ENCODE results near the gene ATP8B3. TPM values are rescaled to one million over a fixed set of nuclear protein-coding genes. Genes with fewer than 3 reads are reported as not detected.

ATP8B3 gene
- total RNA-seq, 1 donor from 2014 or later = 5.2 TPM

DNA sequence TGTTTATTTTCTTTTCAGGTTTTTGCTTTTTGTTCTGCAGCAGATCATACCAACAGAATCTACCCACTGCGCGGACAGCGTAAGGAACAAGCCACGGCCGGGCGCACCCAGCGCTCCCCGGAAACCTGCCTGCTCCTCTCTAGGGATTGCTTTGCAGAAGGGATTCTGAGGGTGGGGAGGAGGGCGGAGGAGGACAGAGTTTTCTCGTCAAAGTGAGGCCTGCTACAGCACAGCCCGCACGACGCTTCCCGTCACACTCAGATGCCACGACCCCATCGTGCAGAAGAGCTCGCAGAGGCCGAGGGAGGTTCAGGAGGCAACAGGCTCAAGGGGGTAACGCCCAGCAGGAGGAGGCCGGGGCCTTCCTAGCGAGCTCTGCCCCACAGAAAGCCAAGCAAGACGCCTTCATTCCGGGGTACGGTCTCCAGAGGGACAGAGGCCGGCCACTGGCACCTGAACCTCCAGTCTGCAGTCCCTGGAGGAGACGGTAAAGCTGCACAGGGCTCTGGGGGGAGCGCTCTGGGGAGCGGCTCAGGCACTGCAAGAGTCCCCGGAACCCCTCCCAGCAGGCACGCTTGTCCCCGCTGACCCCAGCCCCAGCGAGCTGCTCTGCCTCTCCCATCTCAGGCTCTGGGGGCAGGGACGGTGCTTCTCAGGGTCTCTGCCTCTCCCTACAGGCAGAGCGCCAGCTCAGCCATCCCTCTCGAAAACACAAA, 29.3 kb upstream of the ATP8B3 start:
- Mint-ChIP-seq H3K36me3 (ENCODE audit: unreplicated experiment) (peaks cover 3% of the 10 kb centered on the region), H3K4me3 (ENCODE audit: unreplicated experiment) (no peak overlapping the region), H3K27ac (ENCODE audit: unreplicated experiment) (peak overlapping the region; percentile 56), H3K9me3 (ENCODE audit: unreplicated experiment) (no peaks in the 10 kb centered on the region), H3K4me1 (ENCODE audit: unreplicated experiment) (peaks cover 45% of the 10 kb centered on the region), H3K27me3 (ENCODE audit: unreplicated experiment) (no peaks in the 10 kb centered on the region)
- no peak for DNase-seq (ENCODE audit: extremely low spot score, unreplicated experiment)
- no peak for TF ChIP-seq CTCF (IDR thresholded peaks at IDR 0.05)

DNA sequence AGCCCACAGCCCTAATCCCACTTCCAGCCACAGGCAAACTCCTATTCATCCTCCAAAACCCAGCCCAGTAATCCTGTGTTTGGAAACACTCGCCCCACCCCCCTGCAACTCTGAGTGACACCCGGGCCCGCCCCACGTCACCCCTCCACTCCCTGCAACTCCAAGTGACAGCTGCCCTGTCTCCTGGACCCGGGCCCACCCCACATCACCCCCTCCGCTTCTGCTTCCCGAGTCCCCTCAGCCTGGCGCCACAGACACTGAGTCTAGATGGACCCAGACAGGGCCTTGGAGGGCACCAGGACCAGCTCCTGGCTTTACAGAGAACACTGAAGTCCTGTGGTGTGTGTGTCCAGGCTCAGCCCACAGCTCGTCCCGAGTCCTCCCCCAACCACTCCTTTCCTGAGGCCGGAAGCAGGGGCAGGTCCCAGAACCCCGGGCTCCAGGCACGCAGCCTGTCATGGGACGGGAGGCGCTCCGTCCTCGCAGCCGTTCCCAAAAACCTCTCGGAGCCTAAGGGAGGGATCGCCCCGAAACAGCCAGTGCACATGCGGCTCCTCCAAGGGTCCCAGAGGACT, 28.6 kb upstream of the ATP8B3 start:
- Mint-ChIP-seq H3K36me3 (ENCODE audit: unreplicated experiment) (no peaks in the 10 kb centered on the region), H3K9me3 (ENCODE audit: unreplicated experiment) (no peaks in the 10 kb centered on the region), H3K27ac (ENCODE audit: unreplicated experiment) (peak overlapping the region; percentile 15), H3K27me3 (ENCODE audit: unreplicated experiment) (no peaks in the 10 kb centered on the region), H3K4me1 (ENCODE audit: unreplicated experiment) (peaks cover 37% of the 10 kb centered on the region), H3K4me3 (ENCODE audit: unreplicated experiment) (no peak overlapping the region)
- TF ChIP-seq CTCF (IDR thresholded peaks at IDR 0.05) = no peak
- DNase-seq (ENCODE audit: extremely low spot score, unreplicated experiment) = no peak

GRCh38 chr19:1839658-1840540, 27.8 kb upstream of the ATP8B3 start:
- no peaks in the 10 kb centered on the region for H3K9me3 Mint-ChIP-seq (ENCODE audit: unreplicated experiment)
- H3K36me3 Mint-ChIP-seq (ENCODE audit: unreplicated experiment) = no peaks in the 10 kb centered on the region
- no peak for DNase-seq (ENCODE audit: extremely low spot score, unreplicated experiment)
- H3K4me3 Mint-ChIP-seq (ENCODE audit: unreplicated experiment) = no peak overlapping the region
- TF ChIP-seq CTCF (IDR thresholded peaks at IDR 0.05) = no peak
- H3K27ac Mint-ChIP-seq (ENCODE audit: unreplicated experiment) = peak overlapping the region; percentile 37
- H3K27me3 Mint-ChIP-seq (ENCODE audit: unreplicated experiment) = no peaks in the 10 kb centered on the region
- H3K4me1 Mint-ChIP-seq (ENCODE audit: unreplicated experiment) = peaks cover 36% of the 10 kb centered on the region

GRCh38 chr19:1837625-1838105, 25.6 kb upstream of the ATP8B3 start:
- no peak overlapping the region for H3K4me3 Mint-ChIP-seq (ENCODE audit: unreplicated experiment)
- no peaks in the 10 kb centered on the region for H3K9me3 Mint-ChIP-seq (ENCODE audit: unreplicated experiment)
- H3K27ac Mint-ChIP-seq (ENCODE audit: unreplicated experiment) = no peak overlapping the region
- peak; percentile 90 for TF ChIP-seq CTCF (IDR thresholded peaks at IDR 0.05)
- H3K4me1 Mint-ChIP-seq (ENCODE audit: unreplicated experiment) = peaks cover 32% of the 10 kb centered on the region
- H3K36me3 Mint-ChIP-seq (ENCODE audit: unreplicated experiment) = no peaks in the 10 kb centered on the region
- no peaks in the 10 kb centered on the region for H3K27me3 Mint-ChIP-seq (ENCODE audit: unreplicated experiment)
- DNase-seq (ENCODE audit: extremely low spot score, unreplicated experiment) = no peak

DNA sequence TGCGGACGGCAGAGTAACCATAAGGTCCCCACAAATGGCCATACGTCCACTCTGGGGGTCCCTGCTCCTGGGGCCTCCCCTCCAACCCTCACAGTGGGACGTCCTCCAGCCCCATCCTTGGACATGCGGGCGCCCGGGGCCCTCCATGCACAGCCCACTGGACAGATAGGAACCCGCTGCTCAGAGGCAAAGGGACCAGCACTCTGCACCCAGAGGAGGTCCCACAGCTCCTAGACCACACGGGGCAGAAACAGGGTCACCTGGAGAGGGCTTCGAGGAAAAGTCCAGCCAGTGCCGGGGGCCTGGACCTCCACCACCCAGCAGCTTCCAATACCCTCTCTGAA, 25.1 kb upstream of the ATP8B3 start:
- DNase-seq (ENCODE audit: extremely low spot score, unreplicated experiment) = no peak
- Mint-ChIP-seq H3K4me1 (ENCODE audit: unreplicated experiment) (peaks cover 27% of the 10 kb centered on the region), H3K4me3 (ENCODE audit: unreplicated experiment) (no peak overlapping the region), H3K9me3 (ENCODE audit: unreplicated experiment) (no peaks in the 10 kb centered on the region), H3K27ac (ENCODE audit: unreplicated experiment) (no peak overlapping the region), H3K36me3 (ENCODE audit: unreplicated experiment) (no peaks in the 10 kb centered on the region), H3K27me3 (ENCODE audit: unreplicated experiment) (no peaks in the 10 kb centered on the region)
- no peak for TF ChIP-seq CTCF (IDR thresholded peaks at IDR 0.05)

All from osteocyte (in vitro differentiated cells).